ENCODE results near the gene GPR39. TPM values are rescaled to one million over a fixed set of nuclear protein-coding genes. Genes with fewer than 3 reads are reported as not detected.

The GPR39 gene
- total and polyA plus RNA-seq, 2 donors (not counting 3 experiments of a cell fraction or from before 2014, with no cell fraction given), result 0.03 to 0.20 TPM

GRCh38 chr2:132489150-132489549 is 72.5 kb downstream of the GPR39 start:
- ChIA-PET CTCF (no interaction called here), POLR2A (no interaction called here)
- H3K9me1 ChIP-seq (replicated peaks; ENCODE audit: control insufficient read depth, extremely low read depth, insufficient read depth, low read length), result no peaks in the 10 kb centered on the region
- H3K4me3 ChIP-seq (replicated peaks in 1 of 3; ENCODE audit: insufficient read depth in 1 of 3, low read depth in 1 of 3, low read length in 3 of 3), result no peak overlapping the region
- no peaks in the 10 kb centered on the region for H3K36me3 ChIP-seq (ENCODE audit: control insufficient read depth in 2 of 2, extremely low read depth in 1 of 2, insufficient read depth in 2 of 2, low read length in 2 of 2)
- H4K20me1 ChIP-seq (replicated peaks; ENCODE audit: control insufficient read depth, extremely low read depth, insufficient read depth, low read length), result no peaks in the 10 kb centered on the region
- no peak overlapping the region for H3K27ac ChIP-seq (ENCODE audit: insufficient read depth, low read depth, low read length)
- intact Hi-C loops (cut with micrococcal nuclease), result no loop called here
- H3K79me2 ChIP-seq (ENCODE audit: control insufficient read depth, insufficient read depth, low read length), result no peaks in the 10 kb centered on the region
- H3K27me3 ChIP-seq (ENCODE audit: control insufficient read depth in 2 of 2, insufficient read depth in 2 of 2, low read length in 2 of 2), result no peaks in the 10 kb centered on the region
- no peaks in the 10 kb centered on the region for H3K4me1 ChIP-seq (ENCODE audit: control insufficient read depth, extremely low read depth, insufficient read depth, low read length)
- TF ChIP-seq POLR2A (IDR thresholded peaks at IDR 0.05; ENCODE audit: low read depth, low read length) (no peak), POLR2AphosphoS5 (IDR thresholded peaks at IDR 0.05; ENCODE audit: insufficient read depth, low read depth, low read length) (no peak), CTCF (IDR thresholded peaks at IDR 0.05; ENCODE audit: extremely low read depth in 1 of 2, insufficient read depth in 1 of 2, low read depth in 1 of 2, low read length in 2 of 2) (no peak), FOS (IDR thresholded peaks at IDR 0.05; ENCODE audit: borderline replicate concordance, insufficient read depth, low read length) (no peak), GATA2 (IDR thresholded peaks at IDR 0.05; ENCODE audit: insufficient read depth, insufficient read length, low read depth, low read length) (no peak), EZH2 (IDR thresholded peaks at IDR 0.05; ENCODE audit: borderline replicate concordance, low read depth, low read length, severe bottlenecking) (no peak), MAX (IDR thresholded peaks at IDR 0.05; ENCODE audit: insufficient read depth, insufficient read length) (no peak), MYC (IDR thresholded peaks at IDR 0.05; ENCODE audit: low read depth, low read length) (no peak)
- no peak overlapping the region for H2AFZ ChIP-seq (ENCODE audit: low read depth, low read length)
- DNase-seq (ENCODE audit: low read depth, low spot score) (no peak), FAIRE-seq (no peak)
- BruUV-seq (replicated peaks), result no TSS peak
- H3K4me2 ChIP-seq (ENCODE audit: insufficient read depth, low read length), result no peak overlapping the region
- dilution Hi-C loops (cut with MboI; ENCODE audit: extremely low pct_ligation_motif_present, low sequenced_read_pairs), result no loop called here
- H3K9me3 ChIP-seq (replicated peaks; ENCODE audit: control insufficient read depth, insufficient read depth, low read length), result peaks cover 1% of the 10 kb centered on the region
- H3K9ac ChIP-seq (replicated peaks; ENCODE audit: extremely low read depth, insufficient read depth, low read length), result no peak overlapping the region
